Measurements from ENCODE around the gene CERKL. TPM values are rescaled to one million over a fixed set of nuclear protein-coding genes. Genes with fewer than 3 reads are reported as not detected.

The CERKL gene
- total and polyA plus RNA-seq, 9 of the 15 experiments (the other 6 are each of a cell fraction or from before 2014, with no cell fraction given): 0.04 to 0.08 TPM; not detected in 7

- TF ChIP-seq, protein P1, sequence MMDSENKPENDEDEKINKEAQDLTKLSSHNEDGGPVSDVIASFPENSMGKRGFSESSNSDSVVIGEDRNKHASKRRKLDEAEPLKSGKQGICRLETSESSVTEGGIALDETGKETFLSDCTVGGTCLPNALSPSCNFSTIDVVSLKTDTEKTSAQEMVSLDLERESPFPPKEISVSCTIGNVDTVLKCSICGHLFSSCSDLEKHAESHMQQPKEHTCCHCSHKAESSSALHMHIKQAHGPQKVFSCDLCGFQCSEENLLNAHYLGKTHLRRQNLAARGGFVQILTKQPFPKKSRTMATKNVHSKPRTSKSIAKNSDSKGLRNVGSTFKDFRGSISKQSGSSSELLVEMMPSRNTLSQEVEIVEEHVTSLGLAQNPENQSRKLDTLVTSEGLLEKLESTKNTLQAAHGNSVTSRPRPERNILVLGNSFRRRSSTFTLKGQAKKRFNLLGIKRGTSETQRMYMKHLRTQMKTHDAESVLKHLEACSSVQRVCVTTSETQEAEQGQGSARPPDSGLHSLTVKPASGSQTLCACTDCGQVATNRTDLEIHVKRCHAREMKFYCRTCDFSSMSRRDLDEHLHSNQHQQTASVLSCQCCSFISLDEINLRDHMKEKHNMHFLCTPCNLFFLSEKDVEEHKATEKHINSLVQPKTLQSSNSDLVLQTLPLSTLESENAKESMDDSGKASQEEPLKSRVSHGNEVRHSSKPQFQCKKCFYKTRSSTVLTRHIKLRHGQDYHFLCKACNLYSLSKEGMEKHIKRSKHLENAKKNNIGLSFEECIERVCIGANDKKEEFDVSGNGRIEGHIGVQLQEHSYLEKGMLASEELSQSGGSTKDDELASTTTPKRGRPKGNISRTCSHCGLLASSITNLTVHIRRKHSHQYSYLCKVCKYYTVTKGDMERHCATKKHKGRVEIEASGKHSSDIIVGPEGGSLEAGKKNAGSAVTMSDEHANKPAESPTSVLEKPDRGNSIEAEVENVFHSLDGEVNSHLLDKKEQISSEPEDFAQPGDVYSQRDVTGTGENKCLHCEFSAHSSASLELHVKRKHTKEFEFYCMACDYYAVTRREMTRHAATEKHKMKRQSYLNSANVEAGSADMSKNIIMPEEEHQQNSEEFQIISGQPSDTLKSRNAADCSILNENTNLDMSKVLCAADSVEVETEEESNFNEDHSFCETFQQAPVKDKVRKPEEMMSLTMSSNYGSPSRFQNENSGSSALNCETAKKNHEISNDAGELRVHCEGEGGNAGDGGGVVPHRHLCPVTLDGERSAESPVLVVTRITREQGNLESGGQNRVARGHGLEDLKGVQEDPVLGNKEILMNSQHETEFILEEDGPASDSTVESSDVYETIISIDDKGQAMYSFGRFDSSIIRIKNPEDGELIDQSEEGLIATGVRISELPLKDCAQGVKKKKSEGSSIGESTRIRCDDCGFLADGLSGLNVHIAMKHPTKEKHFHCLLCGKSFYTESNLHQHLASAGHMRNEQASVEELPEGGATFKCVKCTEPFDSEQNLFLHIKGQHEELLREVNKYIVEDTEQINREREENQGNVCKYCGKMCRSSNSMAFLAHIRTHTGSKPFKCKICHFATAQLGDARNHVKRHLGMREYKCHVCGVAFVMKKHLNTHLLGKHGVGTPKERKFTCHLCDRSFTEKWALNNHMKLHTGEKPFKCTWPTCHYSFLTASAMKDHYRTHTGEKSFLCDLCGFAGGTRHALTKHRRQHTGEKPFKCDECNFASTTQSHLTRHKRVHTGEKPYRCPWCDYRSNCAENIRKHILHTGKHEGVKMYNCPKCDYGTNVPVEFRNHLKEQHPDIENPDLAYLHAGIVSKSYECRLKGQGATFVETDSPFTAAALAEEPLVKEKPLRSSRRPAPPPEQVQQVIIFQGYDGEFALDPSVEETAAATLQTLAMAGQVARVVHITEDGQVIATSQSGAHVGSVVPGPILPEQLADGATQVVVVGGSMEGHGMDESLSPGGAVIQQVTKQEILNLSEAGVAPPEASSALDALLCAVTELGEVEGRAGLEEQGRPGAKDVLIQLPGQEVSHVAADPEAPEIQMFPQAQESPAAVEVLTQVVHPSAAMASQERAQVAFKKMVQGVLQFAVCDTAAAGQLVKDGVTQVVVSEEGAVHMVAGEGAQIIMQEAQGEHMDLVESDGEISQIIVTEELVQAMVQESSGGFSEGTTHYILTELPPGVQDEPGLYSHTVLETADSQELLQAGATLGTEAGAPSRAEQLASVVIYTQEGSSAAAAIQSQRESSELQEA (IDR thresholded peaks at IDR 0.05; ENCODE audit: low read depth): no peak
- TF ChIP-seq ZNF695 (CRISPR knock-in tag; IDR thresholded peaks at IDR 0.05) (no peak), CREB5 (CRISPR knock-in tag; IDR thresholded peaks at IDR 0.05) (no peak), WHSC1 (IDR thresholded peaks at IDR 0.05; ENCODE audit: low read length) (no peak), CBX2 (IDR thresholded peaks at IDR 0.05; ENCODE audit: insufficient read depth, low read length, poor library complexity, severe bottlenecking) (no peak), STAT5A (IDR thresholded peaks at IDR 0.05; ENCODE audit: borderline replicate concordance, low read length) (no peak), ZNF586 (CRISPR knock-in tag; conservative IDR thresholded peaks at IDR 0.05) (no peak), ZBTB17 (CRISPR knock-in tag; IDR thresholded peaks at IDR 0.05) (no peak), SAFB2 (IDR thresholded peaks at IDR 0.05; ENCODE audit: borderline replicate concordance, low read depth, low read length, severe bottlenecking) (no peak), ZBTB8A (IDR thresholded peaks at IDR 0.05; ENCODE audit: partially characterized antibody) (no peak), ZNF766 (CRISPR knock-in tag; conservative IDR thresholded peaks at IDR 0.05) (no peak), ZNF212 (CRISPR knock-in tag; IDR thresholded peaks at IDR 0.05) (no peak)
- TF ChIP-seq, protein P2, sequence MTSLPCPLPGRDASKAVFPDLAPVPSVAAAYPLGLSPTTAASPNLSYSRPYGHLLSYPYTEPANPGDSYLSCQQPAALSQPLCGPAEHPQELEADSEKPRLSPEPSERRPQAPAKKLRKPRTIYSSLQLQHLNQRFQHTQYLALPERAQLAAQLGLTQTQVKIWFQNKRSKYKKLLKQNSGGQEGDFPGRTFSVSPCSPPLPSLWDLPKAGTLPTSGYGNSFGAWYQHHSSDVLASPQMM (CRISPR knock-in tag; IDR thresholded peaks at IDR 0.05): no peak
Observed at GRCh38 chr2:181553244-181553643, 103.7 kb downstream of the CERKL start (continued).

Measured in K562 (cell line).